PFSK-1 (cell line): ENCODE measurements around the gene ADCY1.

Experiments
- POLR2AphosphoS5 ChIP-seq: IDR thresholded peaks from 2 replicates; pipeline ENCODE4 v1.6.1; 2012; ENCODE audit warnings: low read depth, mild to moderate bottlenecking, control low read depth, low read length, moderate library complexity
- SIN3A ChIP-seq: IDR thresholded peaks from 2 replicates; pipeline ENCODE4 v1.6.1; 2012; ENCODE audit warnings: mild to moderate bottlenecking, low read length, moderate library complexity, borderline replicate concordance; ENCODE audit not compliant: insufficient read depth
- TAF1 ChIP-seq: IDR thresholded peaks from 2 replicates; pipeline ENCODE4 v1.6.1; 2012; ENCODE audit warnings: low read length, control low read depth, borderline replicate concordance; ENCODE audit not compliant: insufficient read depth
- TF ChIP-seq, protein P1 (sequence below), 2 experiments: IDR thresholded peaks; 2 replicates each; pipeline versions ENCODE4 v1.6.1 to v1.8.0; 2011 to 2012; ENCODE audit warnings: low read depth in 2 of 2, low read length in 2 of 2, control low read depth in 1 of 2, inconsistent platforms in 1 of 2, mild to moderate bottlenecking in 1 of 2, moderate library complexity in 1 of 2; ENCODE audit not compliant: insufficient read depth in 1 of 2

DNA sequence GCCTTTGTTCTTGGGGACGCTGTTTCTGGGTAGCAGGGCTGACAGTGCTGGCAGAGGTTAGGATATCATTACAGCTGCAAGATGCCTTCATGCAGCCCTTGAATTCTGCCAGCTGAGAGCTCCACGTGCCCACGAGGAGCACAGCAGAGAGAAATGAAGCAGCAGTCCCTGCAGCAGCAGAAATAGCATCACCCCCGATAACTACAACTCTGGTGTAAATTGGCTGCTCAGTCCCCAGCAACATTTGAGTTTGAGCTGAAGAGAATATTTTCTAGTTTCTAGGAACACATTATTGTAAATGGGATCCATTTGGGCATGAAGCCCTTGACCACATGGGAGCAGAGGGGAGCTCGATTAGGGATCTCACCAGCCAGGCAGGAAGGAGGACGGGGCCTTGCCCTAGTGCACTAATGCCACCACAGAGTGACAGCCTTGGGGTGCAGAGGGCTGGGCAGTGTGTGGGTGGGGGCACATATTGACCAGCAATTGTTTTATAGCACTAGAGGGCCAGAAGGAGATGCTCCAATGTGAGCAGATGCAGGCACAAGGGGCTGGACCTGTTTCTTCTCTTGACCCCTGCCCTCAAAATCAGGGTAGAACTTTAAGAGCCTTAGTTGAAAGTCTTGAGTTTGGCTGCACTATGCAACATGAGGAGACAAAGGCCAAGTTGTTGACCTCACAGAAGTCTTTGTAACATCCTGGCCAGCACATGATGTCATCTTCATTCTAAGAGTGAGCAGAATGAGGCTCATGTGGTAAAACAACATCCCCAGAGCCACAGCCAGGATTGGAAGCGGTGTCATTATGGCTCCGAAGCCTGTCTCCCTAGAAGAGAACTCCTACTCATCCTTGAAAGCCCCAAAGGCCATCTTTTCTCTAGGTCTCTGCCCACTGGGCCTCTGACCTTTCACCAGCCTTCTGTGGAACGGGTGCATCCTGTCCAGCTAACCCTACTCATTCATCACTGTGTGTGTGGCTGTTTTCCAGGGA, 52.6 kb downstream of the ADCY1 start:
- TF ChIP-seq, protein P1, sequence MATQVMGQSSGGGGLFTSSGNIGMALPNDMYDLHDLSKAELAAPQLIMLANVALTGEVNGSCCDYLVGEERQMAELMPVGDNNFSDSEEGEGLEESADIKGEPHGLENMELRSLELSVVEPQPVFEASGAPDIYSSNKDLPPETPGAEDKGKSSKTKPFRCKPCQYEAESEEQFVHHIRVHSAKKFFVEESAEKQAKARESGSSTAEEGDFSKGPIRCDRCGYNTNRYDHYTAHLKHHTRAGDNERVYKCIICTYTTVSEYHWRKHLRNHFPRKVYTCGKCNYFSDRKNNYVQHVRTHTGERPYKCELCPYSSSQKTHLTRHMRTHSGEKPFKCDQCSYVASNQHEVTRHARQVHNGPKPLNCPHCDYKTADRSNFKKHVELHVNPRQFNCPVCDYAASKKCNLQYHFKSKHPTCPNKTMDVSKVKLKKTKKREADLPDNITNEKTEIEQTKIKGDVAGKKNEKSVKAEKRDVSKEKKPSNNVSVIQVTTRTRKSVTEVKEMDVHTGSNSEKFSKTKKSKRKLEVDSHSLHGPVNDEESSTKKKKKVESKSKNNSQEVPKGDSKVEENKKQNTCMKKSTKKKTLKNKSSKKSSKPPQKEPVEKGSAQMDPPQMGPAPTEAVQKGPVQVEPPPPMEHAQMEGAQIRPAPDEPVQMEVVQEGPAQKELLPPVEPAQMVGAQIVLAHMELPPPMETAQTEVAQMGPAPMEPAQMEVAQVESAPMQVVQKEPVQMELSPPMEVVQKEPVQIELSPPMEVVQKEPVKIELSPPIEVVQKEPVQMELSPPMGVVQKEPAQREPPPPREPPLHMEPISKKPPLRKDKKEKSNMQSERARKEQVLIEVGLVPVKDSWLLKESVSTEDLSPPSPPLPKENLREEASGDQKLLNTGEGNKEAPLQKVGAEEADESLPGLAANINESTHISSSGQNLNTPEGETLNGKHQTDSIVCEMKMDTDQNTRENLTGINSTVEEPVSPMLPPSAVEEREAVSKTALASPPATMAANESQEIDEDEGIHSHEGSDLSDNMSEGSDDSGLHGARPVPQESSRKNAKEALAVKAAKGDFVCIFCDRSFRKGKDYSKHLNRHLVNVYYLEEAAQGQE (IDR thresholded peaks at IDR 0.05; ENCODE audit: insufficient read depth in 1 of 2, low read depth in 2 of 2, low read length in 2 of 2) = no peak
- TF ChIP-seq POLR2AphosphoS5 (no peak), TAF1 (no peak), SIN3A (no peak)
